ENCODE results near the gene ACAA2. TPM values are rescaled to one million over a fixed set of nuclear protein-coding genes. Genes with fewer than 3 reads are reported as not detected.

Gene ACAA2
- total RNA-seq, 1 experiment from 2014 or later = 51.1 TPM

DNA sequence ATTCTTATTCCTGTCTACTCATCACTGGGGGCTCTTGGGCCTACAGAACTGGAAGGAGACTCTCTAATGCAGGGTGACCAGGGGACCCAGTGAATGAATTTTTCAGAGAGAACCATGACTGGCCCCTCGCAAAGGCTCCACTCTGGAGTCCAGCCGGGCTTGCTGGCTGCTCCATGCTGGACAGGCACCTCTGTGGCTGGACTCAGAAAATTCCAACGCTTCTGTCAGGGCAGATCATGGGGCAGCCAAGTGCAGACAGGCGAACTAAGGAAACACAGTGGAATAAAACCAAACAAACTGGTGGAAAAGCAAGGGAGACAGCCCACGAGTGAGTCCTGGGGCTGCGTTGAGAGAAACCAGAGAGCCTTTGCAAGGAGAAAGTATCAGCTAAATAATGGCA, 57.2 kb downstream of the ACAA2 start:
- Histone ChIP-seq H3K4me3 (ENCODE audit: low read depth, low read length, poor library complexity, severe bottlenecking) (no peak overlapping the region), H3K9me3 (ENCODE audit: low read depth, low read length, poor library complexity, severe bottlenecking) (no peaks in the 10 kb centered on the region), H3K27me3 (replicated peaks; ENCODE audit: insufficient read depth, low read depth, low read length, poor library complexity) (peaks cover 16% of the 10 kb centered on the region), H3K36me3 (ENCODE audit: insufficient read depth, low read length, poor library complexity, severe bottlenecking) (no peaks in the 10 kb centered on the region), H3K4me1 (ENCODE audit: insufficient read depth, low read length, poor library complexity, severe bottlenecking) (no peaks in the 10 kb centered on the region), H3K27ac (ENCODE audit: low read depth, low read length, poor library complexity, severe bottlenecking) (no peak overlapping the region)
- BruUV-seq (replicated peaks) = no TSS peak
- TF ChIP-seq, protein P1, sequence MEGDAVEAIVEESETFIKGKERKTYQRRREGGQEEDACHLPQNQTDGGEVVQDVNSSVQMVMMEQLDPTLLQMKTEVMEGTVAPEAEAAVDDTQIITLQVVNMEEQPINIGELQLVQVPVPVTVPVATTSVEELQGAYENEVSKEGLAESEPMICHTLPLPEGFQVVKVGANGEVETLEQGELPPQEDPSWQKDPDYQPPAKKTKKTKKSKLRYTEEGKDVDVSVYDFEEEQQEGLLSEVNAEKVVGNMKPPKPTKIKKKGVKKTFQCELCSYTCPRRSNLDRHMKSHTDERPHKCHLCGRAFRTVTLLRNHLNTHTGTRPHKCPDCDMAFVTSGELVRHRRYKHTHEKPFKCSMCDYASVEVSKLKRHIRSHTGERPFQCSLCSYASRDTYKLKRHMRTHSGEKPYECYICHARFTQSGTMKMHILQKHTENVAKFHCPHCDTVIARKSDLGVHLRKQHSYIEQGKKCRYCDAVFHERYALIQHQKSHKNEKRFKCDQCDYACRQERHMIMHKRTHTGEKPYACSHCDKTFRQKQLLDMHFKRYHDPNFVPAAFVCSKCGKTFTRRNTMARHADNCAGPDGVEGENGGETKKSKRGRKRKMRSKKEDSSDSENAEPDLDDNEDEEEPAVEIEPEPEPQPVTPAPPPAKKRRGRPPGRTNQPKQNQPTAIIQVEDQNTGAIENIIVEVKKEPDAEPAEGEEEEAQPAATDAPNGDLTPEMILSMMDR (conservative IDR thresholded peaks at IDR 0.05; ENCODE audit: low read depth, low read length) = no peak
- TF ChIP-seq EZH2 (IDR thresholded peaks at IDR 0.05; ENCODE audit: borderline replicate concordance, low read depth, low read length, poor library complexity, severe bottlenecking) = no peak
- ChIA-PET CTCF (no interaction called here), POLR2A (ENCODE audit: low non-redundant PET) (no interaction called here)
- no peak for DNase-seq (ENCODE audit: low spot score)
- intact Hi-C loops (cut with micrococcal nuclease; ENCODE audit: unreplicated experiment) = no loop called here

GRCh38 chr18:49755489-49755888, 57.8 kb downstream of the ACAA2 start:
- no TSS peak for BruUV-seq (replicated peaks)
- CTCF ChIA-PET = no interaction called here

DNA sequence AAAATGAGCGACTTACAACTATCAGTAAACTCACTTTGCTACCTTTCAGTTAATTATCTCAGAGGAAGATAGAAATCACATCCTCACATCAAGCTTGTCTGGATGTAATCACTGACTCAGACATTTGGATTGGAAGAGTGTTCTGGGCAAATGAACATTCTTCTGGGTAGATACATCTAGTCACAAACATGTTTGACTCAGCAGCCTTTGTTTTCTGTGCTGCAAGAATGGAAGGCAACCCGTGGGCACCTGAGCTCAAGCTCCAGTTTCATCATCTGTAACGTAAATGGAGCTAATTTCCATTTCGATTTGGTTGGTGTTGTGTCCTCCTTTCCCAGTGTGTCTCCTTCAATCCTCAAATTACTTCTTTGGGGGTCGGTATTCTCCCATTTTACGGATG, 58.5 kb downstream of the ACAA2 start:
- ChIA-PET CTCF (no interaction called here), POLR2A (ENCODE audit: low non-redundant PET) (no interaction called here)
- no peak for DNase-seq (ENCODE audit: low spot score)
- Histone ChIP-seq H3K4me1 (ENCODE audit: insufficient read depth, low read length, poor library complexity, severe bottlenecking) (no peaks in the 10 kb centered on the region), H3K4me3 (ENCODE audit: low read depth, low read length, poor library complexity, severe bottlenecking) (no peak overlapping the region), H3K36me3 (ENCODE audit: insufficient read depth, low read length, poor library complexity, severe bottlenecking) (no peaks in the 10 kb centered on the region), H3K27ac (ENCODE audit: low read depth, low read length, poor library complexity, severe bottlenecking) (no peak overlapping the region), H3K27me3 (replicated peaks; ENCODE audit: insufficient read depth, low read depth, low read length, poor library complexity) (peaks cover 22% of the 10 kb centered on the region), H3K9me3 (ENCODE audit: low read depth, low read length, poor library complexity, severe bottlenecking) (no peaks in the 10 kb centered on the region)
- intact Hi-C loops (cut with micrococcal nuclease; ENCODE audit: unreplicated experiment) = no loop called here
- no TSS peak for BruUV-seq (replicated peaks)
- no peak for TF ChIP-seq EZH2 (IDR thresholded peaks at IDR 0.05; ENCODE audit: borderline replicate concordance, low read depth, low read length, poor library complexity, severe bottlenecking)
- TF ChIP-seq, protein P1 (conservative IDR thresholded peaks at IDR 0.05; ENCODE audit: low read depth, low read length) = no peak

More at GRCh38 chr18:49755489-49755888, 57.8 kb downstream of the ACAA2 start:
- intact Hi-C loops (cut with micrococcal nuclease; ENCODE audit: unreplicated experiment) = no loop called here
- Histone ChIP-seq H3K27me3 (replicated peaks; ENCODE audit: insufficient read depth, low read depth, low read length, poor library complexity) (peaks cover 22% of the 10 kb centered on the region), H3K36me3 (ENCODE audit: insufficient read depth, low read length, poor library complexity, severe bottlenecking) (no peaks in the 10 kb centered on the region), H3K4me3 (ENCODE audit: low read depth, low read length, poor library complexity, severe bottlenecking) (no peak overlapping the region), H3K27ac (ENCODE audit: low read depth, low read length, poor library complexity, severe bottlenecking) (no peak overlapping the region), H3K4me1 (ENCODE audit: insufficient read depth, low read length, poor library complexity, severe bottlenecking) (no peaks in the 10 kb centered on the region), H3K9me3 (ENCODE audit: low read depth, low read length, poor library complexity, severe bottlenecking) (no peaks in the 10 kb centered on the region)
- no peak for DNase-seq (ENCODE audit: low spot score)
- no peak for TF ChIP-seq EZH2 (IDR thresholded peaks at IDR 0.05; ENCODE audit: borderline replicate concordance, low read depth, low read length, poor library complexity, severe bottlenecking)
- TF ChIP-seq, protein P1 (conservative IDR thresholded peaks at IDR 0.05; ENCODE audit: low read depth, low read length) = no peak
- POLR2A ChIA-PET (ENCODE audit: low non-redundant PET) = no interaction called here

Data from A673 (cell line).